Measurements from ENCODE around the gene ZMYND15. TPM values are rescaled to one million over a fixed set of nuclear protein-coding genes. Genes with fewer than 3 reads are reported as not detected.

The ZMYND15 gene
- total RNA-seq, 1 donor from 2014 or later, result 0.22 TPM

- Mint-ChIP-seq H3K9me3 (ENCODE audit: low read depth) (no peaks in the 10 kb centered on the region), H3K36me3 (ENCODE audit: insufficient read depth) (no peaks in the 10 kb centered on the region), H3K27me3 (peaks cover 7% of the 10 kb centered on the region), H3K4me3 (ENCODE audit: low read depth) (no peak overlapping the region), H3K4me1 (ENCODE audit: low read depth) (peaks cover 7% of the 10 kb centered on the region), H3K27ac (no peak overlapping the region)
- no peak for TF ChIP-seq CTCF (IDR thresholded peaks at IDR 0.05; ENCODE audit: unreplicated experiment)
- no peak for DNase-seq (ENCODE audit: low spot score, unreplicated experiment)
These were observed 30.0 kb downstream of the ZMYND15 start for GRCh38 chr17:4769628-4770027.

GRCh38 chr17:4771519-4772234 lies 32.0 kb downstream of the ZMYND15 start, which contains the start of gene TM4SF5:
Gene TM4SF5 (plus strand): TSS chr17:4771886. CDS start chr17:4771923, 37 bp downstream.
- Mint-ChIP-seq H3K36me3 (ENCODE audit: insufficient read depth) (no peaks in the 10 kb centered on the region), H3K4me3 (ENCODE audit: low read depth) (no peak within 1 kb of the TSS), H3K27me3 (peaks cover 7% of the 10 kb centered on the region), H3K4me1 (ENCODE audit: low read depth) (peaks cover 7% of the 10 kb centered on the region), H3K27ac (peak within 1 kb of the TSS; percentile 69), H3K9me3 (ENCODE audit: low read depth) (no peaks in the 10 kb centered on the region)
- TF ChIP-seq CTCF (IDR thresholded peaks at IDR 0.05; ENCODE audit: unreplicated experiment), result no peak
- DNase-seq (ENCODE audit: low spot score, unreplicated experiment), result no peak

GRCh38 chr17:4772235-4772613 lies 32.6 kb downstream of the ZMYND15 start:
- Mint-ChIP-seq H3K27me3 (peaks cover 7% of the 10 kb centered on the region), H3K9me3 (ENCODE audit: low read depth) (no peaks in the 10 kb centered on the region), H3K36me3 (ENCODE audit: insufficient read depth) (no peaks in the 10 kb centered on the region), H3K4me1 (ENCODE audit: low read depth) (peaks cover 7% of the 10 kb centered on the region), H3K27ac (peak overlapping the region; percentile 69), H3K4me3 (ENCODE audit: low read depth) (no peak overlapping the region)
- no peak for DNase-seq (ENCODE audit: low spot score, unreplicated experiment)
- TF ChIP-seq CTCF (IDR thresholded peaks at IDR 0.05; ENCODE audit: unreplicated experiment), result no peak

- no peak overlapping the region for H3K27ac Mint-ChIP-seq
- H3K4me3 Mint-ChIP-seq (ENCODE audit: low read depth), result no peak overlapping the region
- no peaks in the 10 kb centered on the region for H3K9me3 Mint-ChIP-seq (ENCODE audit: low read depth)
- peaks cover 3% of the 10 kb centered on the region for H3K4me1 Mint-ChIP-seq (ENCODE audit: low read depth)
- H3K27me3 Mint-ChIP-seq, result peaks cover 13% of the 10 kb centered on the region
- no peaks in the 10 kb centered on the region for H3K36me3 Mint-ChIP-seq (ENCODE audit: insufficient read depth)
- no peak for TF ChIP-seq CTCF (IDR thresholded peaks at IDR 0.05; ENCODE audit: unreplicated experiment)
- no peak for DNase-seq (ENCODE audit: low spot score, unreplicated experiment)
These were observed 38.5 kb downstream of the ZMYND15 start for GRCh38 chr17:4777969-4778760.

GRCh38 chr17:4780325-4780955 lies 40.8 kb downstream of the ZMYND15 start:
- TF ChIP-seq CTCF (IDR thresholded peaks at IDR 0.05; ENCODE audit: unreplicated experiment), result no peak
- Mint-ChIP-seq H3K27ac (no peak overlapping the region), H3K9me3 (ENCODE audit: low read depth) (no peaks in the 10 kb centered on the region), H3K4me3 (ENCODE audit: low read depth) (no peak overlapping the region), H3K27me3 (peaks cover 9% of the 10 kb centered on the region), H3K4me1 (ENCODE audit: low read depth) (peaks cover 3% of the 10 kb centered on the region), H3K36me3 (ENCODE audit: insufficient read depth) (no peaks in the 10 kb centered on the region)
- DNase-seq (ENCODE audit: low spot score, unreplicated experiment), result no peak

Measured in progenitor cell of endocrine pancreas (in vitro differentiated cells).